ENCODE data around the gene TBC1D32.

GRCh38 chr6:121236984-121237383 lies 97.3 kb downstream of the TBC1D32 start:
- TF ChIP-seq, protein P1, sequence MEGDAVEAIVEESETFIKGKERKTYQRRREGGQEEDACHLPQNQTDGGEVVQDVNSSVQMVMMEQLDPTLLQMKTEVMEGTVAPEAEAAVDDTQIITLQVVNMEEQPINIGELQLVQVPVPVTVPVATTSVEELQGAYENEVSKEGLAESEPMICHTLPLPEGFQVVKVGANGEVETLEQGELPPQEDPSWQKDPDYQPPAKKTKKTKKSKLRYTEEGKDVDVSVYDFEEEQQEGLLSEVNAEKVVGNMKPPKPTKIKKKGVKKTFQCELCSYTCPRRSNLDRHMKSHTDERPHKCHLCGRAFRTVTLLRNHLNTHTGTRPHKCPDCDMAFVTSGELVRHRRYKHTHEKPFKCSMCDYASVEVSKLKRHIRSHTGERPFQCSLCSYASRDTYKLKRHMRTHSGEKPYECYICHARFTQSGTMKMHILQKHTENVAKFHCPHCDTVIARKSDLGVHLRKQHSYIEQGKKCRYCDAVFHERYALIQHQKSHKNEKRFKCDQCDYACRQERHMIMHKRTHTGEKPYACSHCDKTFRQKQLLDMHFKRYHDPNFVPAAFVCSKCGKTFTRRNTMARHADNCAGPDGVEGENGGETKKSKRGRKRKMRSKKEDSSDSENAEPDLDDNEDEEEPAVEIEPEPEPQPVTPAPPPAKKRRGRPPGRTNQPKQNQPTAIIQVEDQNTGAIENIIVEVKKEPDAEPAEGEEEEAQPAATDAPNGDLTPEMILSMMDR (IDR thresholded peaks at IDR 0.05): no peak
- no peak for TF ChIP-seq POLR2AphosphoS5 (IDR thresholded peaks at IDR 0.05)
